ENCODE data around the gene UTP25.

UTP25 gene

GRCh38 chr1:209849388-209849787 is 21.6 kb downstream of the UTP25 start:
- TF ChIP-seq CTCF (IDR thresholded peaks at IDR 0.05), result no peak

- TF ChIP-seq CTCF (IDR thresholded peaks at IDR 0.05), result peak; percentile 92
Observed at GRCh38 chr1:209850342-209850979, 22.7 kb downstream of the UTP25 start.

- no peak for TF ChIP-seq CTCF (IDR thresholded peaks at IDR 0.05)
Observed at GRCh38 chr1:209853676-209854075, 25.9 kb downstream of the UTP25 start.

- TF ChIP-seq CTCF (IDR thresholded peaks at IDR 0.05), result no peak
Observed at GRCh38 chr1:209854196-209854595, 26.4 kb downstream of the UTP25 start.

GRCh38 chr1:209855006-209855405 is 27.2 kb downstream of the UTP25 start:
- no peak for TF ChIP-seq CTCF (IDR thresholded peaks at IDR 0.05)

- no peak for TF ChIP-seq CTCF (IDR thresholded peaks at IDR 0.05)
Observed at GRCh38 chr1:209855623-209856022, 27.9 kb downstream of the UTP25 start.

GRCh38 chr1:209858561-209859103 is 30.9 kb downstream of the UTP25 start:
- no peak for TF ChIP-seq CTCF (IDR thresholded peaks at IDR 0.05)
